Lower lobe of right lung (tissue), 2 donors: ENCODE results near the gene INF2. TPM values are rescaled to one million over a fixed set of nuclear protein-coding genes. Genes with fewer than 3 reads are reported as not detected.

ENCODE experiments used
- ATAC-seq, 2 donors: fragments of 200-7000 bp; cut with Tn5 transposase; one replicate each; pipeline ENCODE4 v1.9.1; 2020 to 2022; ENCODE audit warnings: mild to moderate bottlenecking in 2 of 2, moderate library complexity in 2 of 2
- DNase-seq: peaks from one replicate; pipeline ENCODE4 v3.0.0-alpha.2; 2020
- H3K27ac ChIP-seq: fragments of 200-600 bp; one replicate; pipeline ENCODE4 v1.8.0; 2022
- H3K27me3 ChIP-seq: fragments of 200-600 bp; one replicate; pipeline ENCODE4 v1.8.0; 2022; ENCODE audit warnings: low read depth
- H3K36me3 ChIP-seq: fragments of 200-600 bp; one replicate; pipeline ENCODE4 v1.8.0; 2022; ENCODE audit warnings: mild to moderate bottlenecking
- H3K4me1 ChIP-seq: fragments of 200-600 bp; one replicate; pipeline ENCODE4 v1.8.0; 2022
- H3K4me3 ChIP-seq: fragments of 200-600 bp; one replicate; pipeline ENCODE4 v1.8.0; 2022; ENCODE audit warnings: mild to moderate bottlenecking
- H3K9me3 ChIP-seq: fragments of 200-600 bp; one replicate; pipeline ENCODE4 v1.8.0; 2022
- intact Hi-C: fragments of 100-400 bp; cut with DNase I; formaldehyde crosslinking; loops from one replicate; pipeline ENCODE4 v1.11.0; 2022
- total RNA-seq: library from RNA; stranded (reverse); fragmentation: NEBNext Ultra II Directional; extraction: Animal tissue kit (Norgen Biotek cat#: 25700); gene quantifications from one replicate; pipeline ENCODE4 v1.2.1, GENCODE V29; 2021
- TF ChIP-seq, protein P1 (sequence below): fragments of 200-600 bp; IDR thresholded peaks from one replicate; pipeline ENCODE4 v1.8.0; 2022; ENCODE audit warnings: antibody characterized with exemption, mild to moderate bottlenecking
- donor health status: DM: no; HTN: yes; CAD: no; lungs with severe emphysema.

Gene INF2
- total RNA-seq, 1 donor from 2014 or later, result 116 TPM

DNA sequence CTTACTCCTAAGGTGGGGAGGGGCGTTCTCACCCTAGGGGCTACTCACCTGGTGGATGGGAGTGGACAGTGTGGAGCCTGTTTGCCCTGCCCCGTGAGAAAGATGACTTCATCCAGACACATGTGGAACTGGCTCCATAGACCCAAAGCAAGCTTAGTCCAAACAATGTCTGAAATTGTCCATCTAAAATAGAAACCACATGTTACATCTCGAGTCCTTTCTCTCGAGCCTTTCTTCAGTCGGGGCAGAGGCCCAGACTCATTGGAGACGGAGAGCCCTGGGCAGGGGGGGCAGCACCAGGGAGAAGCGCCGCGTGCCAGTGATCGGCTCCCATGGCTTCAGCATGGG, 67.8 kb downstream of the INF2 start:
- Histone ChIP-seq H3K36me3 (peaks cover 68% of the 10 kb centered on the region), H3K4me1 (peaks cover 18% of the 10 kb centered on the region), H3K27ac (no peak overlapping the region), H3K27me3 (no peaks in the 10 kb centered on the region), H3K9me3 (no peaks in the 10 kb centered on the region), H3K4me3 (no peak overlapping the region)
- ATAC-seq (no peak), DNase-seq (no peak)
- TF ChIP-seq, protein P1, sequence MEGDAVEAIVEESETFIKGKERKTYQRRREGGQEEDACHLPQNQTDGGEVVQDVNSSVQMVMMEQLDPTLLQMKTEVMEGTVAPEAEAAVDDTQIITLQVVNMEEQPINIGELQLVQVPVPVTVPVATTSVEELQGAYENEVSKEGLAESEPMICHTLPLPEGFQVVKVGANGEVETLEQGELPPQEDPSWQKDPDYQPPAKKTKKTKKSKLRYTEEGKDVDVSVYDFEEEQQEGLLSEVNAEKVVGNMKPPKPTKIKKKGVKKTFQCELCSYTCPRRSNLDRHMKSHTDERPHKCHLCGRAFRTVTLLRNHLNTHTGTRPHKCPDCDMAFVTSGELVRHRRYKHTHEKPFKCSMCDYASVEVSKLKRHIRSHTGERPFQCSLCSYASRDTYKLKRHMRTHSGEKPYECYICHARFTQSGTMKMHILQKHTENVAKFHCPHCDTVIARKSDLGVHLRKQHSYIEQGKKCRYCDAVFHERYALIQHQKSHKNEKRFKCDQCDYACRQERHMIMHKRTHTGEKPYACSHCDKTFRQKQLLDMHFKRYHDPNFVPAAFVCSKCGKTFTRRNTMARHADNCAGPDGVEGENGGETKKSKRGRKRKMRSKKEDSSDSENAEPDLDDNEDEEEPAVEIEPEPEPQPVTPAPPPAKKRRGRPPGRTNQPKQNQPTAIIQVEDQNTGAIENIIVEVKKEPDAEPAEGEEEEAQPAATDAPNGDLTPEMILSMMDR, result no peak
- intact Hi-C loops, result no loop called here

DNA sequence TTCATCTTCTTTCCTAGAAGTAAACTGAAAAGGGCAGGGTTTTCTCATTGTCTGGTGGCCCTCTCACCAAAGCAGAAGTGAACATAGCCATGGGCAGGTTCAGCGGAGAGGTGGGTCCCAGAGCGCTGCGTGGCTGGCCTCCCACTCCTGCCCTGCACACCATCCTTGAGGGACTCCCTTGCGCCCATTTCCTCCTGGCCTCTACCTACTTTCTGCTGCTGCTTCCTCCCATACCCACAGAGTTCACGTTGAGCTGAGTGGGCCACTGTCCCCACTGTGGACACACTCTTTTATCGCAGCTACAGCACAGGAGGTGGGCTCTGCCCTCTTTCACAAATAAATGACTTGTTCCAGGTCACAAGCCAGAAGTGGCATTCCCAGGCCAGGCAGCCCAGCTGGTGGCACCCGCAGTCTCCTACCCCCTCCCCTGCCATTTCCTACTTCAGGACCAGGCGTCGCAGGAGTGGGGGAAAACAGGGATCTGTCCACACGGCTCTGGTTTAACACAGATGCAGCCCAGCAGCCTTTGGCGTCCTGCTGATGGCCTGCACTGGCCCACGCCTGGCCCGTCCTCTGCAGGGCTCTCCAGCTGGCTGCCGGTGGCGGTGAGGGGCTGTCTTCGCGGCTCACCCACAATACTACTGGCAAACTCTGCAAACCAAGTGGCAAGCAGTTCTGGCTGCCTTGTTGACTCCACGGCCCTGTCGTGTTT, 68.4 kb downstream of the INF2 start:
- no peaks in the 10 kb centered on the region for H3K9me3 ChIP-seq
- no peak overlapping the region for H3K27ac ChIP-seq
- intact Hi-C loops, result no loop called here
- H3K4me3 ChIP-seq, result no peak overlapping the region
- TF ChIP-seq, protein P1, result no peak
- no peak for ATAC-seq
- no peak for DNase-seq
- no peaks in the 10 kb centered on the region for H3K27me3 ChIP-seq
- H3K36me3 ChIP-seq, result peaks cover 68% of the 10 kb centered on the region
- peaks cover 18% of the 10 kb centered on the region for H3K4me1 ChIP-seq

DNA sequence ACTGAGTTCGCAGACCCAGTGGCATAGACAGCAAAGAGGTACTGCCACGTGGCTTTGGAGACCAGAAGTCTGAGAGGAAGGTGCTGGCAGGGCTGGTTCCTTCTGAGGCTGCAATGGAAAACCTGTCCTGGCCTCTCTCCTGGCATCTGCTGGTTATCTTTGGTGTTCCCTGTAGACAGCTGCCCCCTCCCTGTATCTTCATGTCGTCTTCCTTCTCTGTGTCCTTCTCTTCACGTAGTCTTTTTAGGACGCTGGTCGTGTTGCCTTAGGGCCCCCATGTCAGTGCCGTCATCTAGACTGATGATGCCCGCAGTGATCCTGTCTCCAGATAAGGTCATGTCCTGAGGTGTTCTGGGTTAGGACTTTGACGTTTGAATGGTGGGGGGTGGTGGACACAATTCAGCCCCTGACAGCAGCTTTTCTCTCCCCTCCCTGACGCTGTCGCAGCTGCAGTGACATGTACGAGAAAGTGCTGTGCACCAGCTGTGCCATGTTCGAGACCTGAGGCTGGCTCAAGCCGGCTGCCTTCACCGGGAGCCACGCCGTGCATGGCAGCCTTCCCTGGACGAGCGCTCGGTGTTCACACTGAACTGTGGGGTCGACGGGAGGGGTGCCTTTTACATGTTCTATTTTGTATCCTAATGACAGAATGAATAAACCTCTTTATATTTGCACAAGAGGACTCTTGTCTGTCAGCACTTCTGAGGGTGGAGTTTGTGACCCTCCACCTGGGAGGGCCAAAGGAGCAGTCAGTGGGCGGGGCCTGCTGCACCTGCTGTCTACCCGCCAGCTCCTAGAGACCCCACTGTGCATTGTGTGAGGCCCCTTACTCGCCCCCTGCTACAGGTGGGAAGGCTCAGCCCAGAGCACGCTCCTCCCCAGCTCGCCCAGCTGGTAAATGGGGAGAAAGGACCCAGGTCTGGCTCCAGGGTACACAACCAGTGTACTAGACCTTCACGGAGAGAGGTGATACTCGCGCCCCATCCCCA, 69.9 kb downstream of the INF2 start:
- Histone ChIP-seq H3K27me3 (no peaks in the 10 kb centered on the region), H3K4me1 (peaks cover 9% of the 10 kb centered on the region), H3K4me3 (no peak overlapping the region), H3K27ac (no peak overlapping the region), H3K9me3 (no peaks in the 10 kb centered on the region), H3K36me3 (peaks cover 68% of the 10 kb centered on the region)
- TF ChIP-seq, protein P1, result no peak
- ATAC-seq (no peak), DNase-seq (no peak)
- intact Hi-C loops, result no loop called here

DNA sequence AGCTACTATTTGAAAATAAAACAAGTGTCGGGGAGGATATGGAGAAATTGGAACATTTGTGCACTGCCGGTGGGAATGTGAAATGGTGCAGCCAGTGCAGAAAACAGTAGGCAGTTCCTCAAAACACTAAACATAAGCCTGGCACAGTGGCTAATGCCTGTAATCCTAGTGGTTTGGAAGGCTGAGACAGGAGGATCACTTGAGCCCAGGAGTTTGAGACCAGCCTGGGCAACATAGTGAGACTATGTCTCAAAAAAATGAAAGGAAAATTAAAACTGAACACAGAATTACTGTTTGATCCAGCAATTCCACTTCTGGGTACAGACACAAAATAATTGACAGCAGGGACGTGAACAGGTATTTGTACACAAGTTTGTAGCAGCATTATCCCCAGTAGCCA, 76.1 kb downstream of the INF2 start:
- no peak overlapping the region for H3K4me3 ChIP-seq
- H3K27ac ChIP-seq, result no peak overlapping the region
- ATAC-seq (no peak), DNase-seq (no peak)
- no peaks in the 10 kb centered on the region for H3K9me3 ChIP-seq
- intact Hi-C loops, result no loop called here
- no peaks in the 10 kb centered on the region for H3K27me3 ChIP-seq
- H3K36me3 ChIP-seq, result peaks cover 25% of the 10 kb centered on the region
- TF ChIP-seq, protein P1, result no peak
- H3K4me1 ChIP-seq, result peaks cover 20% of the 10 kb centered on the region

DNA sequence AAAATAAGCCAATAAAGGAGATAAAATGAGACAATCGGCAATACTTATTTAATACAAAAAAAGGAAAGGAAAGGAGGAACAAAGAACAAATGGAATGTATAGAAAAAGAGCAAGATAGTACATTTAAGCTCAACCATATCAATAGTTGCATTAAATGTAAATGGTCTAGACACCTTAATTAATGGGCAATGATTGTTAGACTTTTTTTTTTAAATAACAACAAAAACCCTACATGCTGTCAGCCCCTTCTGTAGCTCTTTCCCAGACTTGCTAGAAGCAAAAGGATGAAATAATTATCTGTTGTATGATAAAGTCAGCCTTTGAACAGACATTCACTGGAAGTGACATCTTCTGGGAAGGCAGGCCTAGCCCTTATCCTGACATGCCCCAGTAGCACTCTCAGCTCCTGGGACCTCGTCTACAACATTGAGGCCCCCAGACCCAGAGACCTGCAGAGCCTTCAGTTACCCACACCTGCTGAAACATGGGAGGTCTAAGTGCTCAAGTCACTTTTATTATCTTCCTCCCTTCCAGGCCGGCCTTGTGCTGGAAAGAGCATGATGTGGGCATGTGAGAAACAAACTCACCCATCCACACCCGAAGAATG, 76.9 kb downstream of the INF2 start:
- H3K36me3 ChIP-seq, result peaks cover 25% of the 10 kb centered on the region
- peaks cover 20% of the 10 kb centered on the region for H3K4me1 ChIP-seq
- H3K27ac ChIP-seq, result no peak overlapping the region
- ATAC-seq, result no peak
- intact Hi-C loops, result no loop called here
- no peaks in the 10 kb centered on the region for H3K27me3 ChIP-seq
- no peak for DNase-seq
- H3K4me3 ChIP-seq, result no peak overlapping the region
- TF ChIP-seq, protein P1, result no peak
- H3K9me3 ChIP-seq, result no peaks in the 10 kb centered on the region
